HepG2 (cell line): ENCODE data around the gene RFX7. TPM values are rescaled to one million over a fixed set of nuclear protein-coding genes. Genes with fewer than 3 reads are reported as not detected.

Experiments
- ATF3 ChIP-seq: sonication (generic); formaldehyde crosslinking; IDR thresholded peaks from 2 replicates; pipeline ENCODE4 v1.4.0; 2020; ENCODE audit warnings: missing genetic modification reagents
- CREM ChIP-seq, 2 experiments: sonication (generic) in 1 of 2; formaldehyde crosslinking in 1 of 2; IDR thresholded peaks; 2 replicates each; pipeline versions ENCODE4 v1.4.0 to v1.6.1; 2016 to 2020; ENCODE audit warnings: antibody characterized with exemption in 1 of 2, mild to moderate bottlenecking in 1 of 2, missing genetic modification reagents in 1 of 2
- CTCF ChIP-seq: sonication (generic); formaldehyde crosslinking; IDR thresholded peaks from 2 replicates; pipeline ENCODE4 v1.5.0; 2020; ENCODE audit warnings: mild to moderate bottlenecking, missing genetic modification reagents, moderate library complexity
- FOSL2 ChIP-seq: sonication (generic); formaldehyde crosslinking; IDR thresholded peaks from 2 replicates; pipeline ENCODE4 v1.4.0; 2020; ENCODE audit warnings: missing genetic modification reagents
- GMEB2 ChIP-seq: IDR thresholded peaks from 2 replicates; pipeline ENCODE4 v1.6.1; 2016; ENCODE audit warnings: missing biosample characterization, missing genetic modification reagents, low read depth
- GTF3A ChIP-seq: sonication (generic); formaldehyde crosslinking; conservative IDR thresholded peaks from 2 replicates; pipeline ENCODE4 v1.4.0; 2020; ENCODE audit warnings: mild to moderate bottlenecking, missing genetic modification reagents
- HNRNPUL1 ChIP-seq: fragments of 200-400 bp; formaldehyde crosslinking; IDR thresholded peaks from 2 replicates; pipeline ENCODE4 v1.6.1; 2017; ENCODE audit warnings: low read depth, mild to moderate bottlenecking, low read length, moderate library complexity
- LBX2 ChIP-seq: sonication (generic); formaldehyde crosslinking; IDR thresholded peaks from 2 replicates; pipeline ENCODE4 v1.5.0; 2020; ENCODE audit warnings: missing genetic modification reagents, mild to moderate bottlenecking, borderline replicate concordance
- MBD4 ChIP-seq: IDR thresholded peaks from 2 replicates; pipeline ENCODE4 v1.6.1; 2012; ENCODE audit warnings: low read length, inconsistent platforms, borderline replicate concordance
- POLR2G ChIP-seq: fragments of 200-400 bp; formaldehyde crosslinking; IDR thresholded peaks from 2 replicates; pipeline ENCODE4 v1.6.1; 2018; ENCODE audit warnings: mild to moderate bottlenecking, low read depth, low read length, moderate library complexity
- SAP130 ChIP-seq: IDR thresholded peaks from 2 replicates; pipeline ENCODE4 v1.6.1; 2016; ENCODE audit warnings: low read depth
- SKI ChIP-seq: fragments of 450-650 bp; IDR thresholded peaks from one replicate; pipeline ENCODE4 v1.6.1; 2018; ENCODE audit warnings: mild to moderate bottlenecking; ENCODE audit not compliant: partially characterized antibody
- ZBTB7B ChIP-seq: sonication (generic); formaldehyde crosslinking; IDR thresholded peaks from 2 replicates; pipeline ENCODE4 v1.4.0; 2020; ENCODE audit warnings: missing genetic modification reagents
- ZNF232 ChIP-seq: sonication (generic); formaldehyde crosslinking; IDR thresholded peaks from 2 replicates; pipeline ENCODE4 v1.4.0; 2020; ENCODE audit warnings: missing genetic modification reagents, borderline replicate concordance
- ZNF574 ChIP-seq: sonication (generic); formaldehyde crosslinking; IDR thresholded peaks from 2 replicates; pipeline ENCODE4 v1.4.0; 2020; ENCODE audit warnings: missing genetic modification reagents
- ZNF616 ChIP-seq: sonication (generic); formaldehyde crosslinking; IDR thresholded peaks from 2 replicates; pipeline ENCODE4 v1.5.0; 2020; ENCODE audit warnings: low read depth, mild to moderate bottlenecking, missing genetic modification reagents
- ZSCAN20 ChIP-seq: sonication (generic); formaldehyde crosslinking; IDR thresholded peaks from 2 replicates; pipeline ENCODE4 v1.4.0; 2020; ENCODE audit warnings: missing genetic modification reagents, mild to moderate bottlenecking, borderline replicate concordance
- ZXDC ChIP-seq: sonication (generic); formaldehyde crosslinking; IDR thresholded peaks from 2 replicates; pipeline ENCODE4 v1.5.0; 2020; ENCODE audit warnings: mild to moderate bottlenecking, missing genetic modification reagents
- polyA plus RNA-seq, 8 experiments: library from polyadenylated mRNA; depleted of rRNA in 3 of 8; stranded (reverse) in 7 of 8; unstranded in 1 of 8; fragments of >200 nt; fragmentation: Illumina TruSeq in 4 of 8; extraction: Trizol in 4 of 8; gene quantifications; 2 replicates each; pipeline versions ENCODE4 v1.2.1 to v1.2.3, GENCODE V29; 2011 to 2016; ENCODE audit warnings: low read depth in 4 of 8, missing spikeins in 1 of 8, mixed read lengths in 1 of 8; ENCODE audit not compliant: insufficient read depth in 1 of 8
- total RNA-seq, 5 experiments: library from RNA; depleted of rRNA; stranded (reverse); fragments of >200 nt; fragmentation: Illumina TruSeq; extraction: Trizol; gene quantifications; 2 replicates each; pipeline ENCODE4 v1.2.3, GENCODE V29; 2016; ENCODE audit warnings: low read depth in 1 of 5

Gene RFX7
- total and polyA plus RNA-seq, 2 of the 13 experiments (the other 11 are each of a cell fraction or from before 2014, with no cell fraction given), result 8.5 to 10.4 TPM

- TF ChIP-seq LBX2 (CRISPR knock-in tag) (no peak), FOSL2 (CRISPR knock-in tag) (peak; percentile 40), ZXDC (CRISPR knock-in tag) (no peak), ZSCAN20 (CRISPR knock-in tag) (no peak), ZNF574 (peak; percentile 85), SKI (no peak), ZNF232 (CRISPR knock-in tag) (peak; percentile 69; the same call in 1 of the 2 replicates), ZNF616 (CRISPR knock-in tag) (no peak), MBD4 (no peak), POLR2G (peak; percentile 48; the same call in 1 of the 2 replicates), HNRNPUL1 (no peak), CTCF (CRISPR knock-in tag) (peak; percentile 98), SAP130 (CRISPR knock-in tag) (peak; percentile 77), GMEB2 (CRISPR knock-in tag) (0 out of 2 replicates have a peak, but pooled peaks have one; percentile 29), GTF3A (CRISPR knock-in tag) (no peak), ZBTB7B (CRISPR knock-in tag) (0 out of 2 replicates have a peak, but pooled peaks have one; percentile 55), ATF3 (CRISPR knock-in tag) (0 out of 2 replicates have a peak, but pooled peaks have one; percentile 52), CREM (IDR thresholded peaks at IDR 0.05) (0 out of 2 replicates have a peak, but pooled peaks have one; percentile 8), CREM (CRISPR knock-in tag; IDR thresholded peaks at IDR 0.05) (no peak)
Observed at GRCh38 chr15:56245871-56246814, 2.5 kb upstream of the RFX7 start (continued).
